OCI-LY3 (cell line): ENCODE results near the gene KLLN.

Experiments used
- EZH2phosphoT487 ChIP-seq: fragments of 200-600 bp; shearing (Covaris generic); IDR thresholded peaks from 2 replicates; pipeline ENCODE4 v1.6.1; 2018; ENCODE audit warnings: antibody characterized with exemption, mixed run types, low read depth
- TF ChIP-seq, protein P1 (sequence below): fragments of 200-600, 300-600 bp; sonication (generic); IDR thresholded peaks from 2 replicates; pipeline ENCODE4 v1.5.1; 2014; ENCODE audit warnings: antibody characterized with exemption, low read length, low read depth

GRCh38 chr10:87868277-87868676 lies 4.9 kb upstream of the KLLN start:
- TF ChIP-seq, protein P1, sequence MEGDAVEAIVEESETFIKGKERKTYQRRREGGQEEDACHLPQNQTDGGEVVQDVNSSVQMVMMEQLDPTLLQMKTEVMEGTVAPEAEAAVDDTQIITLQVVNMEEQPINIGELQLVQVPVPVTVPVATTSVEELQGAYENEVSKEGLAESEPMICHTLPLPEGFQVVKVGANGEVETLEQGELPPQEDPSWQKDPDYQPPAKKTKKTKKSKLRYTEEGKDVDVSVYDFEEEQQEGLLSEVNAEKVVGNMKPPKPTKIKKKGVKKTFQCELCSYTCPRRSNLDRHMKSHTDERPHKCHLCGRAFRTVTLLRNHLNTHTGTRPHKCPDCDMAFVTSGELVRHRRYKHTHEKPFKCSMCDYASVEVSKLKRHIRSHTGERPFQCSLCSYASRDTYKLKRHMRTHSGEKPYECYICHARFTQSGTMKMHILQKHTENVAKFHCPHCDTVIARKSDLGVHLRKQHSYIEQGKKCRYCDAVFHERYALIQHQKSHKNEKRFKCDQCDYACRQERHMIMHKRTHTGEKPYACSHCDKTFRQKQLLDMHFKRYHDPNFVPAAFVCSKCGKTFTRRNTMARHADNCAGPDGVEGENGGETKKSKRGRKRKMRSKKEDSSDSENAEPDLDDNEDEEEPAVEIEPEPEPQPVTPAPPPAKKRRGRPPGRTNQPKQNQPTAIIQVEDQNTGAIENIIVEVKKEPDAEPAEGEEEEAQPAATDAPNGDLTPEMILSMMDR, result no peak
- TF ChIP-seq EZH2phosphoT487, result no peak
